Measurements from ENCODE around the gene PPP2R1B.

DNA sequence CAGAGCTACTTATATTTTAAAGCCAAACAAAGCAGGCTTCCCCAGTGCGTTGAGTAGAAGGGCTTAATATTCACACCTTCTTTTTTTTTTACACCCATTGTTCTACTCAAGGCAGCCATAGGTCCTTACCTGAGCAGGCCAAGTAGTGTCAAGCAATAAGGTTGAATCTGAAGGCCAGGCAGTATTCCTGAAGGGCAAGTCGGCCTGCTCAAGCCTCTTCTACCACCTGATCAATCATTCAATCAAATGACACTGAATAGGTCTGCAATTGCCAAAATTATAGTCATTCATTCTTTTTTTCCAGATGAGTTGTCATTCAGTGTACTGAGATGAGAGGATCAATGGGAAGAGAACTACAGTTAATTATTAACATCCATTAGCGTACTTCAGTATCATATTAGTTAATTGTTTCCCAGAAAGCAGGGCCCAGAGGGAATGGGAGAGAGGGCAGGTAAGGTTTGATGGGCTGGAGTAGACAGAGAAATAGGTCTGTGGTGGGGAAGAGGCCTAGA lies 11.9 kb upstream of the PPP2R1B start:
- TF ChIP-seq EZH2 (IDR thresholded peaks at IDR 0.05; ENCODE audit: low read length), result no peak
- TF ChIP-seq CTCF (optimal IDR thresholded peaks at IDR 0.05 in 1 of 3, IDR thresholded peaks at IDR 0.05 in 1 of 3, conservative IDR thresholded peaks at IDR 0.05 in 1 of 3; ENCODE audit: extremely low read depth in 1 of 3, insufficient read depth in 2 of 3, low read length in 3 of 3), result no peak
